ENCODE data around the gene TRMU. TPM values are rescaled to one million over a fixed set of nuclear protein-coding genes. Genes with fewer than 3 reads are reported as not detected.

Gene TRMU
- polyA plus RNA-seq, 1 donor (not counting 4 experiments of a cell fraction or from before 2014, with no cell fraction given), result 33.6 TPM

- peaks cover 21% of the 10 kb centered on the region for H3K4me1 ChIP-seq (ENCODE audit: control insufficient read depth, extremely low read depth, insufficient read depth, low read length)
- H3K27ac ChIP-seq (ENCODE audit: control insufficient read depth, insufficient read depth, low read length), result no peak overlapping the region
- peaks cover 37 to 43% of the 10 kb centered on the region in 2 experiments for H3K36me3 ChIP-seq (ENCODE audit: control insufficient read depth in 2 of 2, extremely low read depth in 1 of 2, insufficient read depth in 2 of 2, low read length in 2 of 2)
- no peak overlapping the region for H3K4me3 ChIP-seq (ENCODE audit: control insufficient read depth in 2 of 3, extremely low read depth in 1 of 3, insufficient read depth in 2 of 3, low read depth in 1 of 3, low read length in 3 of 3)
- H3K27me3 ChIP-seq (ENCODE audit: control insufficient read depth, extremely low read depth, insufficient read depth, low read length), result no peaks in the 10 kb centered on the region
- no peak overlapping the region for H3K9ac ChIP-seq (ENCODE audit: control insufficient read depth, extremely low read depth, insufficient read depth, low read length)
- peaks cover 7% of the 10 kb centered on the region for H3K9me1 ChIP-seq (ENCODE audit: control insufficient read depth, extremely low read depth, insufficient read depth, low read length)
- H4K20me1 ChIP-seq (ENCODE audit: control insufficient read depth, extremely low read depth, insufficient read depth, low read length), result peaks cover 6% of the 10 kb centered on the region
- no peaks in the 10 kb centered on the region for H3K9me3 ChIP-seq (ENCODE audit: control insufficient read depth, low read depth, low read length)
- no peak overlapping the region for H3K4me2 ChIP-seq (ENCODE audit: control insufficient read depth, extremely low read depth, insufficient read depth, low read depth, low read length)
- FAIRE-seq (no peak), DNase-seq (ENCODE audit: low read depth, low spot score) (no peak)
- dilution Hi-C loops (cut with MboI; ENCODE audit: extremely low pct_ligation_motif_present, low sequenced_read_pairs), result no loop called here
- no peaks in the 10 kb centered on the region for H3K79me2 ChIP-seq (ENCODE audit: control insufficient read depth, insufficient read depth, low read length)
- no peak for TF ChIP-seq CTCF (optimal IDR thresholded peaks at IDR 0.05 in 1 of 3, IDR thresholded peaks at IDR 0.05 in 1 of 3, conservative IDR thresholded peaks at IDR 0.05 in 1 of 3; ENCODE audit: extremely low read depth in 1 of 3, insufficient read depth in 2 of 3, low read length in 3 of 3)
- TF ChIP-seq EZH2 (IDR thresholded peaks at IDR 0.05; ENCODE audit: low read length), result no peak
- no peak overlapping the region for H2AFZ ChIP-seq (ENCODE audit: control insufficient read depth, low read length)
Observed at GRCh38 chr22:46356496-46357480, 21.3 kb downstream of the TRMU start.

DNA sequence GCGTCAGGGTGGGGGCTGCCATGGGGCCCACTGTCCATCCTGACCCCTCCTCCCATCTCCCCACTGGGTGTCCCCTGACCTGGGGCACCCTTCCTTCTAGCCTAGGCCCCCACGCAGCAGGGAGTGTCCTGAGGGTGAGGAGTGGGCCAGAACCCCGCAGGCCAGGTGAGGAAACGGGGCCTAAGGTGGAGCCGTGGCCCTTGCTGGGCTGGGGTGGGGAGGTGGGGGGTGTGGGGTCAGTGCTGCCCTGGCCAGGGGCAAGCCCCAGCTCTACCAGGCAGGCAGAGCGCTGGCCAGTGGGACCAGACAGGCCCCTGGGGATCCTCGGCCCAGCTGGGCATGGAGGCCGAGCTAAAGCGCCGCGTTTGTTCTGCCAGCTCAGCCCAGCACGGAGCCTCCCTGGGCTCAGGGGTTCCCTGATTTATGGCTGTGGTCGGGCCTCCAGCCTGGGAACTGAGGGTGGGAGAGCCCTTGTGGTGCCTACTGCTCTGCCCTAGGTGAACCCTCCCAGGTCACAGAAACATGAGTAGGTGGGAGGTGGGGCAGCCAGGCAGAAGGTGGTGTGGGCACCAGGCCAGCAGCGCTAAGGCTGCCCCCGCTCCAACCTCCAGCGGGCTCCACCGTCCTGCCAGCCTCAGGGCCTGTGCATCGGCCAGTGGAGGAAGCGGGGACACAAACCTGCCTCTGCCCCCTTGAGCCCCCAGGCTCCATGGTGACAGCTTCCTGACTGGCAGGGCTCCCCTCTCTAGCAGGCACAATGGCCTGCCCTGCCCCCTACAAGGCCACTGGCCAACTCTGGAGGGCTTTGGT lies 22.4 kb downstream of the TRMU start:
- no peak for TF ChIP-seq CTCF (optimal IDR thresholded peaks at IDR 0.05 in 1 of 3, IDR thresholded peaks at IDR 0.05 in 1 of 3, conservative IDR thresholded peaks at IDR 0.05 in 1 of 3; ENCODE audit: extremely low read depth in 1 of 3, insufficient read depth in 2 of 3, low read length in 3 of 3)
- no peak for TF ChIP-seq EZH2 (IDR thresholded peaks at IDR 0.05; ENCODE audit: low read length)
- Histone ChIP-seq H3K9me3 (ENCODE audit: control insufficient read depth, low read depth, low read length) (no peaks in the 10 kb centered on the region), H4K20me1 (ENCODE audit: control insufficient read depth, extremely low read depth, insufficient read depth, low read length) (peaks cover 3% of the 10 kb centered on the region), H3K36me3 (ENCODE audit: control insufficient read depth in 2 of 2, extremely low read depth in 1 of 2, insufficient read depth in 2 of 2, low read length in 2 of 2) (peaks cover 31 to 45% of the 10 kb centered on the region in 2 experiments), H3K27me3 (ENCODE audit: control insufficient read depth, extremely low read depth, insufficient read depth, low read length) (no peaks in the 10 kb centered on the region), H3K4me3 (ENCODE audit: control insufficient read depth in 2 of 3, extremely low read depth in 1 of 3, insufficient read depth in 2 of 3, low read depth in 1 of 3, low read length in 3 of 3) (no peak overlapping the region), H3K9me1 (ENCODE audit: control insufficient read depth, extremely low read depth, insufficient read depth, low read length) (peaks cover 3% of the 10 kb centered on the region), H3K79me2 (ENCODE audit: control insufficient read depth, insufficient read depth, low read length) (no peaks in the 10 kb centered on the region), H3K27ac (ENCODE audit: control insufficient read depth, insufficient read depth, low read length) (no peak overlapping the region), H3K4me2 (ENCODE audit: control insufficient read depth, extremely low read depth, insufficient read depth, low read depth, low read length) (no peak overlapping the region), H2AFZ (ENCODE audit: control insufficient read depth, low read length) (no peak overlapping the region), H3K9ac (ENCODE audit: control insufficient read depth, extremely low read depth, insufficient read depth, low read length) (no peak overlapping the region), H3K4me1 (ENCODE audit: control insufficient read depth, extremely low read depth, insufficient read depth, low read length) (peaks cover 14% of the 10 kb centered on the region)
- dilution Hi-C loops (cut with MboI; ENCODE audit: extremely low pct_ligation_motif_present, low sequenced_read_pairs), result no loop called here
- DNase-seq (ENCODE audit: low read depth, low spot score) (no peak), FAIRE-seq (no peak)

Measured in keratinocyte (primary cell).